Activated naive CD4-positive, alpha-beta T cell treated with anti-CD3 and anti-CD28 coated beads, Interleukin-2, amount 10 ng/mL, durations not matched to agents 7 days and 5 days (primary cell): Measurements from ENCODE around the gene FCAR.
A peak's percentile ranks its signal among the peaks of the same experiment; 100 is the strongest.
"Not testable (repeated sequence)": the region's sequence is repeated elsewhere in the genome, so short reads cannot be mapped to it uniquely, and the experiment has no call there.

Experiments used
- CTCF ChIA-PET: fragments of 350-600 bp; sonication (Branson Sonifier 250); formaldehyde crosslinking; loops from one replicate; lab custom pipeline; 2021; ENCODE audit warnings: antibody characterized with exemption; lab: Charles Lee
- DNase-seq: peaks from one replicate; pipeline ENCODE4 v3.0.0-alpha.2; 2020
- H3K27ac Mint-ChIP-seq: one replicate; pipeline ENCODE4 v1.8.0; 2021; ENCODE audit warnings: mild to moderate bottlenecking, moderate library complexity, mixed read lengths
- H3K27me3 Mint-ChIP-seq: one replicate; pipeline ENCODE4 v1.8.0; 2021; ENCODE audit warnings: mild to moderate bottlenecking, mixed read lengths
- H3K36me3 Mint-ChIP-seq: one replicate; pipeline ENCODE4 v1.8.0; 2021; ENCODE audit warnings: mixed read lengths
- H3K4me1 Mint-ChIP-seq: one replicate; pipeline ENCODE4 v1.8.0; 2021; ENCODE audit warnings: mixed read lengths
- H3K4me3 Mint-ChIP-seq: one replicate; pipeline ENCODE4 v1.8.0; 2021; ENCODE audit warnings: mild to moderate bottlenecking, moderate library complexity, mixed read lengths
- H3K9me3 Mint-ChIP-seq: one replicate; pipeline ENCODE4 v1.8.0; 2021; ENCODE audit warnings: mixed read lengths

FCAR gene

GRCh38 chr19:54905421-54905802 is 31.4 kb downstream of the FCAR start:
- Mint-ChIP-seq H3K9me3 (no peaks in the 10 kb centered on the region), H3K4me1 (no peaks in the 10 kb centered on the region), H3K27ac (no peak overlapping the region), H3K27me3 (peaks cover 15% of the 10 kb centered on the region), H3K4me3 (no peak overlapping the region), H3K36me3 (no peaks in the 10 kb centered on the region)
- no peak for DNase-seq
- CTCF ChIA-PET = no interaction called here

GRCh38 chr19:54905803-54906511 is 31.9 kb downstream of the FCAR start, which contains the start of gene NCR1:
TSS of gene NCR1 (plus strand) at chr19:54906148. CDS start at chr19:54906188, 40 bp downstream.
- Mint-ChIP-seq H3K27ac (no peak within 1 kb of the TSS), H3K36me3 (no peaks in the 10 kb centered on the region), H3K9me3 (peaks cover 2% of the 10 kb centered on the region), H3K4me3 (no peak within 1 kb of the TSS), H3K27me3 (peaks cover 15% of the 10 kb centered on the region), H3K4me1 (no peaks in the 10 kb centered on the region)
- no peak for DNase-seq
- CTCF ChIA-PET = no interaction called here

GRCh38 chr19:54906819-54907218 is 32.8 kb downstream of the FCAR start:
- CTCF ChIA-PET = no interaction called here
- peaks cover 15% of the 10 kb centered on the region for H3K27me3 Mint-ChIP-seq
- H3K4me3 Mint-ChIP-seq = no peak overlapping the region
- no peaks in the 10 kb centered on the region for H3K36me3 Mint-ChIP-seq
- no peak for DNase-seq
- H3K4me1 Mint-ChIP-seq = no peaks in the 10 kb centered on the region
- peaks cover 2% of the 10 kb centered on the region for H3K9me3 Mint-ChIP-seq
- no peak overlapping the region for H3K27ac Mint-ChIP-seq

GRCh38 chr19:54907899-54908298 is 33.9 kb downstream of the FCAR start:
- DNase-seq, H3K4me3 Mint-ChIP-seq, CTCF ChIA-PET, H3K27ac Mint-ChIP-seq, H3K36me3 Mint-ChIP-seq, H3K4me1 Mint-ChIP-seq, H3K9me3 Mint-ChIP-seq: not testable (repeated sequence)
- H3K27me3 Mint-ChIP-seq = peaks cover 19% of the 10 kb centered on the region

GRCh38 chr19:54916822-54917221 is 42.8 kb downstream of the FCAR start:
- CTCF ChIA-PET = no interaction called here
- peaks cover 3% of the 10 kb centered on the region for H3K9me3 Mint-ChIP-seq
- DNase-seq = no peak
- no peaks in the 10 kb centered on the region for H3K36me3 Mint-ChIP-seq
- H3K4me1 Mint-ChIP-seq = peaks cover 6% of the 10 kb centered on the region
- H3K27ac Mint-ChIP-seq = no peak overlapping the region
- H3K27me3 Mint-ChIP-seq = peaks cover 12% of the 10 kb centered on the region
- no peak overlapping the region for H3K4me3 Mint-ChIP-seq

GRCh38 chr19:54918499-54918898 is 44.5 kb downstream of the FCAR start:
- H3K27me3 Mint-ChIP-seq = peaks cover 18% of the 10 kb centered on the region
- H3K4me3 Mint-ChIP-seq = no peak overlapping the region
- no peak for DNase-seq
- H3K27ac Mint-ChIP-seq = no peak overlapping the region
- CTCF ChIA-PET = no interaction called here
- H3K9me3 Mint-ChIP-seq = peaks cover 2% of the 10 kb centered on the region
- peaks cover 8% of the 10 kb centered on the region for H3K4me1 Mint-ChIP-seq
- no peaks in the 10 kb centered on the region for H3K36me3 Mint-ChIP-seq

GRCh38 chr19:54919646-54920563 is 45.9 kb downstream of the FCAR start:
- H3K9me3 Mint-ChIP-seq, H3K4me1 Mint-ChIP-seq, H3K4me3 Mint-ChIP-seq, DNase-seq, H3K36me3 Mint-ChIP-seq, H3K27ac Mint-ChIP-seq: not testable (repeated sequence)
- CTCF ChIA-PET = interaction anchor here (1.0 to 2.2 kb wide), 2 partner anchors 39 to 439 kb away, joined by 3 to 10 read pairs; no protein-coding TSS in a partner anchor
- peaks cover 24% of the 10 kb centered on the region for H3K27me3 Mint-ChIP-seq

- CTCF ChIA-PET = interaction anchor here (2.2 kb wide), 1 partner anchor 40 kb away, joined by 10 read pairs; no protein-coding TSS in a partner anchor
- DNase-seq = no peak
These were observed 47.0 kb downstream of the FCAR start for GRCh38 chr19:54921082-54921481.

GRCh38 chr19:54923276-54923675 is 49.2 kb downstream of the FCAR start:
- no peak overlapping the region for H3K4me3 Mint-ChIP-seq
- H3K36me3 Mint-ChIP-seq = no peaks in the 10 kb centered on the region
- H3K27me3 Mint-ChIP-seq = peaks cover 20% of the 10 kb centered on the region
- DNase-seq = no peak
- CTCF ChIA-PET = no interaction called here
- peaks cover 19% of the 10 kb centered on the region for H3K9me3 Mint-ChIP-seq
- peak overlapping the region; percentile 13 for H3K27ac Mint-ChIP-seq
- H3K4me1 Mint-ChIP-seq = peaks cover 6% of the 10 kb centered on the region

More at GRCh38 chr19:54921082-54921481, 47.0 kb downstream of the FCAR start:
- Mint-ChIP-seq H3K4me3 (no peak overlapping the region), H3K27ac (no peak overlapping the region), H3K36me3 (no peaks in the 10 kb centered on the region), H3K9me3 (peaks cover 12% of the 10 kb centered on the region), H3K27me3 (peaks cover 24% of the 10 kb centered on the region), H3K4me1 (peaks cover 8% of the 10 kb centered on the region)

- H3K9me3 Mint-ChIP-seq = peaks cover 34% of the 10 kb centered on the region
- peaks cover 7% of the 10 kb centered on the region for H3K27me3 Mint-ChIP-seq
- H3K27ac Mint-ChIP-seq = no peak overlapping the region
- CTCF ChIA-PET = no interaction called here
- H3K4me3 Mint-ChIP-seq = no peak overlapping the region
- no peaks in the 10 kb centered on the region for H3K36me3 Mint-ChIP-seq
- no peaks in the 10 kb centered on the region for H3K4me1 Mint-ChIP-seq
- DNase-seq = no peak
These were observed 54.3 kb downstream of the FCAR start for GRCh38 chr19:54928299-54928698.

GRCh38 chr19:54937926-54938325 is 63.9 kb downstream of the FCAR start:
- CTCF ChIA-PET = no interaction called here
- no peak overlapping the region for H3K4me3 Mint-ChIP-seq
- H3K4me1 Mint-ChIP-seq = peaks cover 10% of the 10 kb centered on the region
- H3K27ac Mint-ChIP-seq = peak overlapping the region; percentile 71
- H3K27me3 Mint-ChIP-seq = peaks cover 37% of the 10 kb centered on the region
- no peaks in the 10 kb centered on the region for H3K36me3 Mint-ChIP-seq
- peak; percentile 32 for DNase-seq
- peaks cover 4% of the 10 kb centered on the region for H3K9me3 Mint-ChIP-seq

- Mint-ChIP-seq H3K27ac (no peak overlapping the region), H3K4me3 (no peak overlapping the region), H3K4me1 (peaks cover 10% of the 10 kb centered on the region), H3K9me3 (no peaks in the 10 kb centered on the region), H3K27me3 (peaks cover 37% of the 10 kb centered on the region), H3K36me3 (no peaks in the 10 kb centered on the region)
- DNase-seq = no peak
- CTCF ChIA-PET = no interaction called here
These were observed 64.9 kb downstream of the FCAR start for GRCh38 chr19:54938906-54939305.

- H3K36me3 Mint-ChIP-seq, H3K9me3 Mint-ChIP-seq, DNase-seq, H3K27ac Mint-ChIP-seq, H3K4me3 Mint-ChIP-seq, CTCF ChIA-PET: not testable (repeated sequence)
- Mint-ChIP-seq H3K4me1 (peaks cover 10% of the 10 kb centered on the region), H3K27me3 (peaks cover 37% of the 10 kb centered on the region)
These were observed 65.5 kb downstream of the FCAR start for GRCh38 chr19:54939538-54939937.
